Neutrophil (primary cell): ENCODE results near the gene ECD.

ENCODE experiments used
- H3K27ac ChIP-seq: fragments of 200-600 bp; sonication (generic); 2 replicates; pipeline ENCODE4 v1.5.1; 2016; ENCODE audit warnings: mild to moderate bottlenecking, moderate library complexity
- H3K27me3 ChIP-seq: fragments of 200-600 bp; sonication (generic); 2 replicates; pipeline ENCODE4 v1.6.0; 2016; ENCODE audit warnings: mild to moderate bottlenecking
- H3K36me3 ChIP-seq: fragments of 200-600 bp; sonication (generic); 2 replicates; pipeline ENCODE4 v1.5.1; 2017
- H3K4me1 ChIP-seq, 2 experiments: fragments of 200-600 bp in 1 of 2; sonication (generic) in 1 of 2; 1 replicate in 1 of 2; 2 replicates in 1 of 2; pipeline versions ENCODE4 v1.5.1 to v1.6.1; 2013 to 2016; ENCODE audit warnings: low read depth in 1 of 2, low read length in 1 of 2, mild to moderate bottlenecking in 1 of 2, moderate library complexity in 1 of 2; ENCODE audit not compliant: control insufficient read depth in 1 of 2, insufficient read depth in 1 of 2
- H3K4me3 ChIP-seq, 2 experiments: fragments of 200-600 bp in 1 of 2; sonication (generic) in 1 of 2; 1 replicate in 1 of 2; 2 replicates in 1 of 2; pipeline ENCODE4 v1.5.1; 2013 to 2016; ENCODE audit warnings: low read depth in 1 of 2, low read length in 1 of 2, mild to moderate bottlenecking in 1 of 2, moderate library complexity in 1 of 2
- H3K9me3 ChIP-seq: fragments of 200-600 bp; sonication (generic); 2 replicates; pipeline ENCODE4 v1.5.1; 2016
- CTCF ChIP-seq: fragments of 200-600 bp; sonication (generic); IDR thresholded peaks from 2 replicates; pipeline ENCODE4 v1.5.1; 2016; ENCODE audit warnings: antibody characterized with exemption

The ECD gene

GRCh38 chr10:73168465-73168803 is 626 bp upstream of the ECD start:
- Histone ChIP-seq H3K27me3 (no peaks in the 10 kb centered on the region), H3K36me3 (peaks cover 3% of the 10 kb centered on the region), H3K9me3 (no peaks in the 10 kb centered on the region), H3K4me3 (peak overlapping the region; percentile 79 to 82), H3K4me1 (peaks cover 13 to 18% of the 10 kb centered on the region in 2 experiments), H3K27ac (peak overlapping the region; percentile 93)
- TF ChIP-seq CTCF: no peak

GRCh38 chr10:73167458-73167782 is 388 bp downstream of the ECD start:
- no peaks in the 10 kb centered on the region for H3K9me3 ChIP-seq
- no peak for TF ChIP-seq CTCF
- peak overlapping the region; percentile 93 for H3K27ac ChIP-seq
- H3K4me1 ChIP-seq: peaks cover 13 to 18% of the 10 kb centered on the region in 2 experiments
- peak overlapping the region; percentile 79 to 82 for H3K4me3 ChIP-seq
- H3K36me3 ChIP-seq: peaks cover 13% of the 10 kb centered on the region
- no peaks in the 10 kb centered on the region for H3K27me3 ChIP-seq

GRCh38 chr10:73166972-73167371 is 836 bp downstream of the ECD start:
- H3K9me3 ChIP-seq: no peaks in the 10 kb centered on the region
- H3K4me1 ChIP-seq: peaks cover 13 to 18% of the 10 kb centered on the region in 2 experiments
- H3K27ac ChIP-seq: peak overlapping the region; percentile 93
- peaks cover 17% of the 10 kb centered on the region for H3K36me3 ChIP-seq
- no peak for TF ChIP-seq CTCF
- no peaks in the 10 kb centered on the region for H3K27me3 ChIP-seq
- H3K4me3 ChIP-seq: peak overlapping the region; percentile 79 to 82

- Histone ChIP-seq H3K4me3 (no peak overlapping the region), H3K27ac (no peak overlapping the region), H3K36me3 (peaks cover 22% of the 10 kb centered on the region), H3K4me1 (peaks cover 7 to 10% of the 10 kb centered on the region in 2 experiments), H3K9me3 (no peaks in the 10 kb centered on the region), H3K27me3 (no peaks in the 10 kb centered on the region)
- TF ChIP-seq CTCF: no peak
These were observed 4.7 kb downstream of the ECD start for GRCh38 chr10:73163096-73163495.

- H3K36me3 ChIP-seq: peaks cover 28% of the 10 kb centered on the region
- no peak overlapping the region for H3K27ac ChIP-seq
- H3K9me3 ChIP-seq: no peaks in the 10 kb centered on the region
- no peak overlapping the region for H3K4me3 ChIP-seq
- TF ChIP-seq CTCF: no peak
- H3K4me1 ChIP-seq: peaks cover 0 to under 1% of the 10 kb centered on the region in 2 experiments
- no peaks in the 10 kb centered on the region for H3K27me3 ChIP-seq
These were observed 6.1 kb downstream of the ECD start for GRCh38 chr10:73161662-73162061.

GRCh38 chr10:73161079-73161478 is 6.7 kb downstream of the ECD start:
- no peak for TF ChIP-seq CTCF
- H3K27me3 ChIP-seq: no peaks in the 10 kb centered on the region
- peaks cover 33% of the 10 kb centered on the region for H3K36me3 ChIP-seq
- H3K9me3 ChIP-seq: no peaks in the 10 kb centered on the region
- H3K4me1 ChIP-seq: no peaks in the 10 kb centered on the region
- H3K4me3 ChIP-seq: no peak overlapping the region
- no peak overlapping the region for H3K27ac ChIP-seq
